GM18498 (cell line): ENCODE measurements around the gene ICE2.

Experiments used
- ATAC-seq: cut with Tn5 transposase; IDR thresholded peaks from one replicate; pipeline ENCODE4 v1.9.1; 2021; ENCODE audit warnings: mild to moderate bottlenecking, moderate library complexity; ENCODE audit not compliant: unreplicated experiment

ICE2 gene

DNA sequence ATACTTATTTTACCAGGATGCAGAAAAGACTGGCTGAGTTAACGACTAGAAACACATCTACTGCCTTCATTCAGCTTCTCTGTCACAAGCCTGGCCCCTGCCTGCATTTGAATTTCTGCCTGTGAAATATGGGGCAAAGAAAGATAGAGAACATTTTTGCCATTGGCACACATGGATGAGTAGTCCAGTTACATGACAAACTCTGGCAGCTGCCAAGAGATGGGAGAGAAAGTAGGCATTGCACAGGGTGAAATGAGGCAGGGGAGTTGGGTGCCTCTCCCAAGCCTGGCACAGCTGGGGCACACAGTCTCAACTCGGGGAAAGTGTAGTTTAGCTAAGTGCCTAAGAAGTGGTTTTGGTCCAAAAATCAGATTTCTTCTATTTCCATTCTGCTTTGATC lies 105.2 kb downstream of the ICE2 start:
- ATAC-seq, result no peak

DNA sequence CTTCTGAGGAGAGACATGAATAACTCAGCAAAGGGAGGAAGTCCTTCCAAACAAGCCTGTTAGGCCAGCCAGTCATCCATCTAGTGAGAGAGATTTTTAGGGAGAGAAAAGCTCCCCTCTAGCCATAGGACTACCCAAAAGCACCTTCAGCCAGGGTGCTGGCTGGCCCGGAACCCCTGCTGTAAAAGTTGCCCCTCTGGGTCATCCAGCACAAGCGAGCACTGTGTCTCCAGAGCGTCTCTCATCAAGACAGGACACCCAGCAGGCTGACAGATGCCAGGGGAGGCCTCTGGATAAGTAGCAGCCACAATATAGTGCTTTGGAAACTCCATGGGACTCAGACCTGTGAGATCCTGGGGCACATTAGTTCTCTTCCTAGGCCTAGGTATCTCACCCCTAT lies 105.6 kb downstream of the ICE2 start:
- no peak for ATAC-seq

DNA sequence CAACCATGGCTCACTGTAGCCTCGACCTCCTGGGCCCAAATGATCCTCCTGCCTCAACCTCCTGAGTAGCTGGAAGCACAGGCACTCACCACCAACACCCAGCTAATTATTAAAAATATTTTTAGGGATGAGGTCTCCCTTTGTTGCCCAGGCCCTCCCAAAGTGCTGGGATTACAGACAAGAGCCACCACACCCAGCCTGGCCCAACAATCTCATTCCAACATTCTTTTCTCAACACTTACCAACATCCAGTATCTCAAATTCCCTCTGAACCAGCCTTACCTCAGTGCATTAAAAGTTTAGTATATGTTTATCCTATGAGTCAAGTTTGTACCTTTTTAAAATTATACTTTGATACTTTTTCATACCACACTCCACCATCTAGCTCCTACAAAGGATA lies 106.2 kb downstream of the ICE2 start:
- no peak for ATAC-seq

DNA sequence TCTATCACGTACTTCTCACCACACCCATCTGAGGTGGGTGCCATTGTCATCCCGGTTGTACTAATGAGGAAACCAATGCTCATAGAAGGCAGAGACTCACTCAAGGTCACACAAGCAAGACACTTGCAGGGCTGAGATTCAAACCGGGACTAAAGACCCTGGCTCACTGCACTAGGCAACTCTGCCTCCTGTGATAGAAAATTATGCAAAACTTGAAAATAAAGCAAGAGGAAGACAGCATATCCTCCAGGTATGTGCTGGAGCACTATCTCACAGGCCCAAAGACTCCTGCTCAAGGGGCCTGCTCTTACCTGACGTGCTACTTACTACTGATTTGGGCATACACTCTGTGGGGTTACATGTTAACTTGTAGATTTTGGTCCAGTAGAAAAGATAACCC lies 106.7 kb downstream of the ICE2 start:
- no peak for ATAC-seq

DNA sequence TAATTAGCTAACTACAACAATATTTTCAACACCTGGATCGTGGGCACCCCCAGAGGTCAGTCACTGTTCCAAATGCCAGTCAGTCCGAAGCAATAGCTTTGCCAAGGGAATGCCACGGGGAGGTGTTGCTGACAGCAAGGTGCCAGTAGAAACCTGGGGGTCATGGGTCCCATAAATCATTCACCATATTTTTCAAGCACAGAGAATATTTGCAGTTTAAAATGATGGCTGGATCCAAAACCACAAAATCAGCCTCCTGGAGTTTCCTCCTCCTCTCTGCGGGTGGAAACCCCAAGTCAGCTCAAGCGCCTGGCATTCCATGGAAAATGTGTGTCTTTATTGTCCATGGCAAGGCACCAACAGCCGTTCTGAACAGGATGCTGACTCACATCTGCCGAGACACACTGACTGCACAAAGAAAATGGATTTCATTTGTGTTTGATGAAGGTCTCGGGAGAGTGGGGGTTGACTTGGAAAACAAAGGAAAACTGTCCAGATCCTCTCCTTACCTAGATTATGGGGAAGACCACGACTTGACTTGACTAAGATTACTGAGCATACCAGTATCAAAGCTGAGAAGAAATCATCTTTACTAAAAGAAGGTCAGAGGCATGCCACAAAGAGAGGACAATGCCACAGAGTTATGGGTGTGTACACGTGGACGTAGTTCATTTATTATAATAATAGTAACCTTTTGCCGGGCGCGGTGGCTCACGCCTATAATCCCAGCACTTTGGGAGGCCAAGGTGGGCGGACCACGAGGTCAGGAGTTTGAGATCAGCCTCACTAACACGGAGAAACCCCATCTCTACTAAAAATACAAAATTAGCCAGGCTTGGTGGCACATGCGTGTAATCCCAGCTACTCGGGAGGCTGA lies 107.5 kb downstream of the ICE2 start:
- no peak for ATAC-seq

DNA sequence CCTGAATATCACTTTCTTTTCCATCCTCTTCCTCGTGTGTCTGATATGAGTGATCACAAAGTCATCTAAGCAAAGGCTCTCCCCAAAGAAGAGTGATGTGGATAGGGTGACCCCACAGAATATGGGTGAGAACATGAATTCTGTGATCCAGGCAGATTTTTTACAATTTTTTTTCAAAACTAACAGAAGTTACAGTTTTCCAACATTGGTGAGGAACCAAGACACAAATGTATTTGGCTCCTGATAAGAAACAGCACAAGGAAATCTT lies 108.1 kb downstream of the ICE2 start:
- ATAC-seq, result no peak

DNA sequence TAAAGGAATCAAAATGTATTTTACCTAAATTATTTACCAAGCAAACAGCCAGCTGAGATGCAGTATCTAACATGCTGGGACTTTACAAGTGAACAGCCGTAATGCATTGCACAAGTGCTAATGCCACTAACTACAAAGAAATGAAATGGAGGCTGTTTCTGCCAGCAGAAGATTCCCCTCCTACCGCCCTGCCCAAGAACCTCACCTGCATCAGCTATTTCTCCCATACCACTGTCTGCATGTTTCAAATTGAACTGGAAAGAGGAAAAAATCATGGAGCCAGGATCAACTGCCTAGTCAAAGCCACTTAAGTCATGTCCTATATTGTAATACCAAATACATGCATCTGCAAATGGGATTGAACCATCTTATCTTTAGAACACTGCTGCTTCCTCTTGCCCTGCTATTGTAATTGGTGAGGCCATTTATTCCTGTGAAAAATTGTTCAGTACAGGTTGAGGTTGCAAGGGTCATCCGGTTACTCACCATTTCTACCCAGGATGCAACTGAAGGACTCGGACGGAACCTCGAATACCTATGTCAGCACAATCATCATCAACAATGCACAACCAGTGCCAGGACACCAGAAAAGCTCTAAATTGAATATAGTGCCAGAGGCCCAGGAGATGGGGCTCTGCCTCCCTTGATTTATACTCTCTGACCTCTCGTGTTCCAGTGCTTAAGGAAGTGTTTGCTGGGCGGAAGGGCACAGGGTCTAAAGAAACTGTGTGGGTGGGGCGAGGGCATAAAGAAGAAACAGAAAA lies 108.7 kb downstream of the ICE2 start:
- ATAC-seq, result no peak

DNA sequence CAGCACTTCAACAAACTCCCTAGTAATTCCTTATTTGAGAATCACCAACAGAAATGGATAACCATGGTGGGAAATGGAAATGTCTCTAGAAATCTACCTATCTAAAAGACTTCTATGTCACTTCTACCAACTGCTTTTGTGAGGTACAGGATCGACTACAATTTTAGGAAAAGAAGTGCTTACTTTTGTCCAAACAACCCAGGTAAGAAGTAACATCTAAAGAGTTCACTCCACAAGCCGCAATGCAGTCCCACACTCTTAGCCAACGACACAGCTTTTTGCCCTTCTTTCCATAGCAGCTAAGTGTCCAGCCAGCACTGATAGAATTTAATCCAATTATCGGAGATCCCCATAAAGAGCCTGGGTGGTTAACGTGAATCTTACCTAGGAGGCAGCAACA lies 109.2 kb downstream of the ICE2 start:
- ATAC-seq, result no peak
